Stimulated activated CD4-positive, alpha-beta T cell treated with anti-CD3 and anti-CD28 coated beads, Interleukin-12 subunit alpha, Interleukin-12 subunit beta, amount 100 ng/mL, for 48 hours (primary cell): Measurements from ENCODE around the gene SLIT3.

Experiments used
- DNase-seq, 3 donors: peaks; one replicate each; pipeline ENCODE4 v3.0.0-alpha.2; 2020; ENCODE audit warnings: low read depth in 2 of 3, low spot score in 1 of 3

SLIT3 gene

GRCh38 chr5:168786147-168786546, 514.8 kb downstream of the SLIT3 start:
- no peak for DNase-seq

- no peak for DNase-seq
These were observed 516.5 kb downstream of the SLIT3 start for GRCh38 chr5:168784454-168784853.

GRCh38 chr5:168781941-168782571, 518.9 kb downstream of the SLIT3 start:
- no peak for DNase-seq

GRCh38 chr5:168780888-168781287, 520.1 kb downstream of the SLIT3 start:
- DNase-seq = no peak

- no peak for DNase-seq
These were observed 521.6 kb downstream of the SLIT3 start for GRCh38 chr5:168779333-168779732.

GRCh38 chr5:168778536-168778935, 522.4 kb downstream of the SLIT3 start:
- no peak for DNase-seq

GRCh38 chr5:168777651-168778050, 523.3 kb downstream of the SLIT3 start:
- no peak for DNase-seq

- DNase-seq = no peak
These were observed 524.9 kb downstream of the SLIT3 start for GRCh38 chr5:168776070-168776469.

GRCh38 chr5:168773226-168773625, 527.7 kb downstream of the SLIT3 start:
- DNase-seq = no peak

GRCh38 chr5:168772316-168772961, 528.5 kb downstream of the SLIT3 start:
- no peak for DNase-seq

GRCh38 chr5:168771678-168772077, 529.3 kb downstream of the SLIT3 start:
- no peak for DNase-seq

GRCh38 chr5:168770996-168771395, 529.9 kb downstream of the SLIT3 start:
- DNase-seq = no peak

GRCh38 chr5:168770036-168770498, 530.9 kb downstream of the SLIT3 start:
- no peak for DNase-seq

GRCh38 chr5:168768172-168768571, 532.8 kb downstream of the SLIT3 start:
- no peak for DNase-seq

- DNase-seq = no peak
These were observed 534.6 kb downstream of the SLIT3 start for GRCh38 chr5:168766426-168766700.

- DNase-seq = no peak
These were observed 535.2 kb downstream of the SLIT3 start for GRCh38 chr5:168765551-168766425.

GRCh38 chr5:168765086-168765550, 535.8 kb downstream of the SLIT3 start:
- no peak for DNase-seq

GRCh38 chr5:168756453-168757391, 544.2 kb downstream of the SLIT3 start:
- no peak for DNase-seq

GRCh38 chr5:168755548-168756093, 545.3 kb downstream of the SLIT3 start:
- no peak for DNase-seq

GRCh38 chr5:168753691-168754254, 547.2 kb downstream of the SLIT3 start:
- no peak for DNase-seq
